C4-2B (cell line): Measurements from ENCODE around the gene MRPL34.
A peak's percentile ranks its signal among the peaks of the same experiment; 100 is the strongest.

Source experiments
- H3K27ac ChIP-seq: fragments of 450-650 bp; 2 replicates; pipeline ENCODE4 v1.5.1; 2017
- ZFX ChIP-seq: fragments of 450-650 bp; IDR thresholded peaks from 2 replicates; pipeline ENCODE4 v1.6.1; 2017
- TF ChIP-seq, protein P1 (sequence below): fragments of 450-650 bp; conservative IDR thresholded peaks from 2 replicates; pipeline ENCODE4 v1.5.1; 2017; ENCODE audit warnings: mild to moderate bottlenecking

The MRPL34 gene

DNA sequence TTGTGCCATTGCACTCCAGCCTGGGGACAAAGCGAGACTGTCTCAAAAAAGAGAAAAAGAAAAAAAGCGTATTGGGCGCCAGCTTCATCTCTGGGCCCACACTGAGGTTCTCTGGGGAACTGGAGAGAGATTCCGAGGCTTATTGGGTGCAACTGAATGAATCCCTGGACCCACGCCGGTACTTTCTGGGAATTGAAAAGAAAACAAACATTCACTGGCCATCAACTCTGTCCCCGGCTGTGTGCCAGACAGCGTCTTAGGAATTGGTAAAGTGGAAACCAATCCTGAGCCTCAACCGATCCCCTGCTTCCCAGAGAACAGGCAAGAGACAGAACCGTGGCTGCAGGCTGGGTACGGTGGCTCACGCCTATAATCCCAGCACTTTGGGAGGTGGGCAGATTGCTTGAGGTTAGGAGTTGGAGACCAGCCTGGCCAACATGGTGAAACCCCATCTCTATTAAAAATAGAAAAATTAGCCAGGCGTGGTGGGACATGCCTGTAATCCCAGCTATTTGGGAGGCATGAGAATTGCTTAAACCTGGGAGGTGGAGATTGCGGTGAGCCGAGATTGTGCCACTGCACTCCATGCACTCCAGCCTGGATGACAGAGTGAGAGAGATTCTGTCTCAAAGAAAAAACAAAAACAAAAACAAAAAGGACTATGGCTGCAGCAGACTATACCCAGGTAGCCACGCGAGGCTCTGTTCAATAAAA lies 20.4 kb downstream of the MRPL34 start:
- TF ChIP-seq, protein P1, sequence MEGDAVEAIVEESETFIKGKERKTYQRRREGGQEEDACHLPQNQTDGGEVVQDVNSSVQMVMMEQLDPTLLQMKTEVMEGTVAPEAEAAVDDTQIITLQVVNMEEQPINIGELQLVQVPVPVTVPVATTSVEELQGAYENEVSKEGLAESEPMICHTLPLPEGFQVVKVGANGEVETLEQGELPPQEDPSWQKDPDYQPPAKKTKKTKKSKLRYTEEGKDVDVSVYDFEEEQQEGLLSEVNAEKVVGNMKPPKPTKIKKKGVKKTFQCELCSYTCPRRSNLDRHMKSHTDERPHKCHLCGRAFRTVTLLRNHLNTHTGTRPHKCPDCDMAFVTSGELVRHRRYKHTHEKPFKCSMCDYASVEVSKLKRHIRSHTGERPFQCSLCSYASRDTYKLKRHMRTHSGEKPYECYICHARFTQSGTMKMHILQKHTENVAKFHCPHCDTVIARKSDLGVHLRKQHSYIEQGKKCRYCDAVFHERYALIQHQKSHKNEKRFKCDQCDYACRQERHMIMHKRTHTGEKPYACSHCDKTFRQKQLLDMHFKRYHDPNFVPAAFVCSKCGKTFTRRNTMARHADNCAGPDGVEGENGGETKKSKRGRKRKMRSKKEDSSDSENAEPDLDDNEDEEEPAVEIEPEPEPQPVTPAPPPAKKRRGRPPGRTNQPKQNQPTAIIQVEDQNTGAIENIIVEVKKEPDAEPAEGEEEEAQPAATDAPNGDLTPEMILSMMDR: no peak
- TF ChIP-seq ZFX: no peak
- no peak overlapping the region for H3K27ac ChIP-seq

DNA sequence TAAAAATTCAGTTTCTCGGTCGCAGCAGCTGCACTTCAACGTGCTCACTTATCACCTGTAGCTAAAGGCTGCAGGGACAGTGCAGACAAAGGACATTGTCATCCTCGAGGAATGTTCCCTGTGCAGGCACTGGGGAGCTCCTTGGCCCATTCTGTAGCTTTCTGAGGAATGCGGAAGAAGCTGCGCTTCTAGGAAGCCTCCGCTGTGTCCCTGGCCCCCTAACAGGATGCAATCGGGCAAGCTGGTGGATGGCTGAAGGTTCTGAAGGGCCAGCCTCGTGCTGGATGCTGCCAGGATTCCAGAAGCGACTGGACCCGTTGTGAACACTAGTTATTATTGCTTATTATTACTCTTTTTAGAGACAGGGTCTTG lies 20.9 kb downstream of the MRPL34 start:
- TF ChIP-seq ZFX: no peak
- TF ChIP-seq, protein P1: no peak
- H3K27ac ChIP-seq: peak overlapping the region; percentile 81

DNA sequence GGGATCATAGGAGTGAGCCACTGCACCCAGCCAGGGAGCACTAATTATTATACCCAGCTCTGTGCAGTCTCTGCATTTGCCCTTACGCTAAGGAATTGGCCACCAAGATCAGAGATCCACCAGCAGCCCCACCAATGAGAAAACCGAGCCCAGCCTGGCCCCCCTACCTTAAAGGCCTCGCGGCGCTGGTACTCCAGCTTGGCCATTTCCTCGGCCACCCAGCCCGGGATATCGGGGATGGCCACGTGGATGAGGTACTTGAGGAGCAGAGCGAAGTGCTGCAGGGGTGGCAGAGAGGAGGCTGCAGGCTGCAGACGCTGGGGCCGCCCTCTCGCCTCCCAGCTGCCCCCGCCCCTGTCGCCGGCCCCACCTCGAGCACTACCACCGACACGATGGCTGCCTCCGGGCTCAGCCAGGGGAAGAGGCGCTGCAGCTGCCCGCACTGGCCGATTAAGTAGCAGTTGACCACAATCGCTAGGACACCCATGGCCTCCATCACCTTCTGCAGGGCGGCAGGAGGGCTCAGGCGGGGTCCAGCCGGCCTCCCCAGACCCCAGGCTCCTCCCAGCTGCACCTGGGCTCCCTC lies 21.5 kb downstream of the MRPL34 start:
- peak overlapping the region; percentile 81 for H3K27ac ChIP-seq
- TF ChIP-seq, protein P1: no peak
- TF ChIP-seq ZFX: no peak

DNA sequence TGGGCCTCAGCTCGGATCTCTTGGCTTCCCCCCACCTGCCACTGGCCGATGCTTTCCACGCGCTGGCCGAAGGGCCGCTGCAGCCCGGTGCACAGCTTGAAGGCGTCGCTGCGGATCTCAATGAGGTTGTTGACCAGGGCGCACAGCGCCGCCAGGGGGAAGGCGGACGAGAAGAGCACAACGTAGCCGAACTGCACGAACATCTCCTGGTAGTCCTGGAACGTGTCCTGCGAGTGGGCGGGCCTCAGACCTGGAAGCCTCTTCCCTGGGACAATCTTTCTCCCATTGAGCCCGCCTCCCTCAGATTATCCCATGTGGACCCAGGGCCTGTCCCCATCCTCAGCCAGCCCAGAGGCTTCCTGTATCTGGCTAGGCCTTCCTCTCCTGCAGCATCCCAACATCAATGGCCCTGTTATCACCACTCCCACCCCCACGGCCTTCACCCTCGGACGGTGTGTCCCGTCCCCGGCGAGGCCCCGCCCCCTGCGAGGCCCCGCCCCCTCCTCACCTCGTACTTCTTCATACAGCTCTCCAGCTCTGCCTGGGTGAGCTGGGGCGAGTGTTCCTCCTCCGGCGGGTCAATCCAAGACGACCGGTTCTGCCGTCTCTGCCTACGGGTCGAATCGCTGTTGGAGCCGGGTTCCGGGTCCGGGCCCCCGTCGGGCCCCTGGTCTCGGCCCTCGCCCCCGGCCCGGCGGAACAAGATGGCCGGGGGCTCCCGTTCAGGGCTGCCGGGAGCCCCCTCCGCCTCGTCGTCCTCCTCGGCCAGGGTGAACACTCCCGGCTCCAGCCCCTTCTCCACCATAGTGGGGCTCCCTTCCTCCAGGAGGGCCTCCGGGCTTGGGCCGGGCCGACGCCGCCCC lies 22.2 kb downstream of the MRPL34 start:
- peak overlapping the region; percentile 81 for H3K27ac ChIP-seq
- no peak; the same call in 1 of the 2 replicates for TF ChIP-seq ZFX
- TF ChIP-seq, protein P1: peak; percentile 92

DNA sequence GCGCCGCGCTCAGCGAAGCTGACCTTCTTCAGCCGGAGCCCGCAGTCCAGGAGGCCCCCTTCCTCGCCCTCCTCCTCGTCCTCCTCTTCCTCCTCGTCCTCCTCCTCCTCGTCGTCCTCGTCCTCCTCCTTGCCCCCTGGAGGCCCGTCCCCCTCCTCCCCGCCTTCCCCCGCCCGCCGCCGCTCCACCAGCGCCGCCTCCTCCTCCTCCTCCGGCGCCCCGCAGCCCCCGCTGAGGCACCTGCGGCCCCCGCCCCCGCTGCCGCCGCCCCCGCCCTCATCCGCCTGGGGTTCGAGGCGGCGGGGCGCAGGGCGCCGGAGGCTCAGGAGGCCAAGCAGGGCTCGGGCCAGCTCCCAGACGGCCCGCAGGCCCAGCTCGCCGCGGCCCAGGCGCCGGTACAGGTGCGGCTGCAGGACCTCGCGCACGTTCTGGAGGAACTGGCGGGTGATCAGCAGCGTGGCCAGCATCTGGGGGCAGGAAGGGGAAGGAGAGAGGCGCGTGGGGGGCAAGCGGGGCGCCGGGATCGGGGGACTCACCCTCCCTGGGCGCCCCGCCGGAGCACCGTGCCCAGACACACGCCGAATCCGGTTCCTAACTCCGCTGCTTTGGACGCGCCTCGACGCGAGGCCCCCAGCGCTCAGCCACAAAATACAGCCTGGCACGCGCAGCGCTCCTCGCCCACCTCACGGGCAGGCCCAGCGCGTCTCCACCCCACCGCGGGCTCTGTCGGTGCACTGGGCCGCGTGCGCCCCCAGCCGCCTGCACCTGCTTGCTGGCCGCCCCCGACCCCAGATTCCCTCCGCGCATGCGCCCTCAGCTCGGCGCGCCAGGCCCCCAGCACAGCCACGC lies 23.1 kb downstream of the MRPL34 start:
- H3K27ac ChIP-seq: peak overlapping the region; percentile 81
- no peak for TF ChIP-seq ZFX
- TF ChIP-seq, protein P1: no peak

DNA sequence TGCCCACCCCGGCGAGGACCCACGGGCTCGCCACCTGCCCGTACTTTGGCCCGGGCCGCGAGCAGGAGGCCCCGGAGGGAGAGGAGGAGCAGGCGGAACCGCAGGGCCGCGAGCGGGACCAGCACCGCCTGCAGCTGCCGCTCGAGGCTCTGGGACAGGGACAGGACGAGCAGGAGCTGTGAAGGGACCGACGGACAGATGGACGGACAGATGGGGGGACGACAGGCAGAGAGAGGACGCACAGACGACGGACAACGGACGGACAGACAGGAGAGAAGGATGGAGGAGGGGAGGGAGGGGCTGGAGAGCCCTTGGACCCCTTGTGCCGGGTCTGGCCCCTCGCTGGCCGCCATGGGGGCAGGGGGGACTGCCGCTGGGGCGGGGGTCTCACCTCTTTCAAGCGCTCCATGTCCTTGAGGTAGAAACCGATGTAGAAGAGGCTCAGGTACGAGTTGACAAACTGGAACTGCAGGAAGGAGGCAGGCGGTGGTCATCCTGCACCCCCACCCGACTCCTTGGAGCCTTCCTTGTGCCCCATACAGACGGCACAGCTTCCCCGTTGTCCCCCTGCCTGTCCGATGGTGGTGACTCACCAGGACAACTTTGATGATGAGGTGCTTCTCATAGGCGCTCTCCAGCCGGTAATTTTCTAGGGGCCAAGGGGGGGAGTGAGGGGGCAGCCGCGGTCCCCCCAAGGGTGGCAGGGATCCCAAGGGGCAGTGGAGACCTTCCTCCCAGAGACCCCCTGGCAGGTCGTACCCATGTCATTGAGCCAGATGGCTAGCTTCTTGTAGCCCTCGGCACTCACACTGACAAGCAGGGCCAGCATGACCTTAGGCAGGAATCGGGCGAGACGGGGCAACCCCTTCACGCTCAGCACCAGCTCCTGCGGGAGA lies 23.9 kb downstream of the MRPL34 start:
- H3K27ac ChIP-seq: peak overlapping the region; percentile 81; the same call in 1 of the 2 replicates
- TF ChIP-seq, protein P1: no peak
- no peak for TF ChIP-seq ZFX
